ENCODE results near the gene CAPZB.

Gene CAPZB

DNA sequence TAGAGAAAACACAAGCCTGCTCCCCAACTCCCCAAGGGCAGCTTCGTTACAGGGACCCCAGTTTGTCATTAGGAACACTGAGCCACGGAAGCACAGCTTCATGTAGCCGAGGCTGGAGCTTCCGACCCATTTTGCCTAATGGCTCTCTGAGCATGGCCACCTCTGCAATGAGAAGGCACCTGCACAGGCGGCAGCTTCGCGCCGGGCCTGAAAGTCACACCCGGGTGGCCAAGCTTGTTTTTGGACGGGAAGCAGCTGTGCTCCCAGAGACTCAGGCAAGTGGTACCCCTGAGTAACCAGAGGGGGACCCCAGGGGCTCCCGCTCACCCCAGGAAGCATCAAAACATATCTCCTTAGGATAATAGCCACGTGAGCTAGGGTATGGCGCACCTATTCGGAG lies 92.3 kb downstream of the CAPZB start:
- H3K9me3 ChIP-seq (ENCODE audit: low read length): no peaks in the 10 kb centered on the region
- H3K27me3 ChIP-seq (ENCODE audit: insufficient read depth, low read length): no peaks in the 10 kb centered on the region
- H3K4me3 ChIP-seq (ENCODE audit: low read length): no peak overlapping the region
- no peaks in the 10 kb centered on the region for H3K36me3 ChIP-seq (ENCODE audit: insufficient read depth, low read length)
- H3K4me1 ChIP-seq (ENCODE audit: insufficient read depth, low read length): peaks cover 24% of the 10 kb centered on the region
- no peak overlapping the region for H2AFZ ChIP-seq (ENCODE audit: low read depth, low read length)

DNA sequence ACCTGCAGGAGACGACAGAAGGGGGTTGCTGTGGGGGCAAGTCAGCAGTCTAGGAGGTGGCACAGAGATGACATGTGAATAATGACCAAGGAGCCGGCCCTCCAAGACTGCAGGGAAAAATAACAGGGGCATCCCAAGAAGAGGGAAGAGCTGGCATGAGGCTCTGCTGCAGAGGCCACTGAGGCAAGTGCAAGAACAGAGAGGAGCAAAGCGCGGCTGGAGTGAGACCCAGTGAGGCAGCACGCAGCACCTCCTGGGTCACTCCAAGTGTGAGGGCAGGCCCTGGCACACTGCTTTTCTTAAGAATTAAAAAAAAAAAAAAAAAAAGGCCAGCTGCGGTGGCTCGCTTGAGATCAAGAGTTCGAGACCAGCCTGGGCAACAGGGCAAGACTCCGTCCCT lies 93.1 kb downstream of the CAPZB start:
- Histone ChIP-seq H3K27me3 (ENCODE audit: insufficient read depth, low read length) (no peaks in the 10 kb centered on the region), H3K4me3 (ENCODE audit: low read length) (no peak overlapping the region), H2AFZ (ENCODE audit: low read depth, low read length) (no peak overlapping the region), H3K9me3 (ENCODE audit: low read length) (no peaks in the 10 kb centered on the region), H3K4me1 (ENCODE audit: insufficient read depth, low read length) (peaks cover 24% of the 10 kb centered on the region), H3K36me3 (ENCODE audit: insufficient read depth, low read length) (no peaks in the 10 kb centered on the region)

DNA sequence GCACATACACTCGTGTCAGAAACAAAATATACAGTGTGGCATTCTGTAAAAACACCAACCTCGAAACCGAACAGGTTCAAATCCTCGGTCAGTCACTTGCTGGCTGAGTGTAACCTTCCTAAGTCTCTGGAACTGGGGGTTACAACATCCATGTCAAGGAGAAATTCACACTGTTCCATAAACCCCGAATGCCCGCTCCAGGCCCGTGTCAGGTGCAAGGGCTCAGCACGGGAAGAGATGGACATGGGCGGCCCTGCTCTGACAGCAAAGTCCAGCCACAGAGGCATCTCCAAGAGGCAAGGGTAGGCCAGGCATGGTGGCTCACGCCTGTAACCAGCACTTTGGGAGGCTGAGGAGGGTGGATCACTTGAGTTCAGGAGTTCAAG lies 93.8 kb downstream of the CAPZB start:
- H2AFZ ChIP-seq (ENCODE audit: low read depth, low read length): no peak overlapping the region
- H3K9me3 ChIP-seq (ENCODE audit: low read length): no peaks in the 10 kb centered on the region
- H3K36me3 ChIP-seq (ENCODE audit: insufficient read depth, low read length): no peaks in the 10 kb centered on the region
- H3K4me1 ChIP-seq (ENCODE audit: insufficient read depth, low read length): peaks cover 24% of the 10 kb centered on the region
- no peak overlapping the region for H3K4me3 ChIP-seq (ENCODE audit: low read length)
- no peaks in the 10 kb centered on the region for H3K27me3 ChIP-seq (ENCODE audit: insufficient read depth, low read length)

DNA sequence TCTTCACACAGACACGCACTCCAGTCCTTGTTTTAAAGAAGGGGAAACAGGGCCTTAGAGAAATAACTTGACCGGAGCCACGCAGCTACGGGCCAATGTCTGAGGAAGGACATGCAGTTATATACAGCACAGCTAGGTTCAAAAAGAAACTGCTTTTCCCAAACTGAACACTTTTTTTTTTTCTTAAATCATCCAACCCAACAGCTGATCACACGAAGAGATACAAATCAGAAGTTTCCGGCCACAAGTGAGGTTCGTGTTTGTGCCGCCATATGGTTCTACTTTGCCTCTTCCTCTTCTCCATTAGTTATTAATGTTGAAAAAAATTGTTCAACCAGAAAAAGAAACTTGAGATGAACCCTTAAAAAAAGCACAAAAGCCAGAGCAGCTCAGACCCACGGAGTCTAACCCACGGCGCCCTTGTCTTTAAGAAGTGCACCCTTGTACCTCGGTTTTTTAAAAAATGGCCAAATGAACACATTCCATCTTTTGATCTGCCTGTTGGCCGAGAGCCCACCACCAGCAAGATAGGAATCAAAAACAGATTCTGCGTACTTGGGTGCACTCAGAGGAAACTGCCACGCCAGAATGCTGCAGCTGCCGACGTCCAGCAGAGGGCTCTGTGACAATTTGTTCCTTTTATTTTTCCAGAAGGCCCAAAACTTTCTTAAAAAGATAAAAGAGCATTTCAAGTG lies 94.3 kb downstream of the CAPZB start:
- no peaks in the 10 kb centered on the region for H3K36me3 ChIP-seq (ENCODE audit: insufficient read depth, low read length)
- peaks cover 24% of the 10 kb centered on the region for H3K4me1 ChIP-seq (ENCODE audit: insufficient read depth, low read length)
- H3K4me3 ChIP-seq (ENCODE audit: low read length): no peak overlapping the region
- H2AFZ ChIP-seq (ENCODE audit: low read depth, low read length): no peak overlapping the region
- H3K27me3 ChIP-seq (ENCODE audit: insufficient read depth, low read length): no peaks in the 10 kb centered on the region
- H3K9me3 ChIP-seq (ENCODE audit: low read length): no peaks in the 10 kb centered on the region

DNA sequence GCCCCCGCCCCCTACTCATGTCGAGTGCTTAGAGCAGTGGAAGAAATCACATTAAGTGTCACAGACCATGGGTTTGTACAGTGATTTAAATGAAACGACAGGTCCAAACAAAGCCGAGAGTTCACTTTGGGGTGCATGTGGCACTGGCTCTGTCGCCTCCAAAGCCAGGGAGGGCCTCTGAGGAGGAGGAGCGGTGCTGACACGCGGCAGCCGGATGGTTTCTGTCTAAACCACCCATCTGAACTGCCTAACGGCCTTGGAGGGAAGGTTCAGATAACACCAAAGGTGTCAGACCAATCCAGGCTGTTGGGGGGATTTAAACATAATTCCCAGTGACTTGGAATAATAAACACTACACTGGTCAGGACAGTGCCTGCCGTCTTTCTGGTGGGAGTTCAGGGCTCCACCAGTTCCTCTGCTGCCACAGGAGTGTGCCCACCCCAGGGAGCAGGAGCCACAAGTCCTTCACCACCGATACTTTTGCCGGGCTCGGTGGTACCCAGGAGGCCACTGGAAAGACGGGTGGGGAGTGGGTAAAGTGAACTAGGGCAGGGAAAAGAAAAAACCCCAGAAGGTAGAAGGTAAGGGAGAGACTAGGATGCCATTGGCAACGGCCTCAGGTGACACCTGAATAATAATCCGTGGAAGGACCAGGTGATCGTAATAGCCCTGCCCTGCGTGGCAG lies 95.0 kb downstream of the CAPZB start:
- Histone ChIP-seq H3K4me1 (ENCODE audit: insufficient read depth, low read length) (peaks cover 16% of the 10 kb centered on the region), H3K36me3 (ENCODE audit: insufficient read depth, low read length) (peaks cover 5% of the 10 kb centered on the region), H2AFZ (ENCODE audit: low read depth, low read length) (no peak overlapping the region), H3K9me3 (ENCODE audit: low read length) (no peaks in the 10 kb centered on the region), H3K27me3 (ENCODE audit: insufficient read depth, low read length) (no peaks in the 10 kb centered on the region), H3K4me3 (ENCODE audit: low read length) (no peak overlapping the region)

DNA sequence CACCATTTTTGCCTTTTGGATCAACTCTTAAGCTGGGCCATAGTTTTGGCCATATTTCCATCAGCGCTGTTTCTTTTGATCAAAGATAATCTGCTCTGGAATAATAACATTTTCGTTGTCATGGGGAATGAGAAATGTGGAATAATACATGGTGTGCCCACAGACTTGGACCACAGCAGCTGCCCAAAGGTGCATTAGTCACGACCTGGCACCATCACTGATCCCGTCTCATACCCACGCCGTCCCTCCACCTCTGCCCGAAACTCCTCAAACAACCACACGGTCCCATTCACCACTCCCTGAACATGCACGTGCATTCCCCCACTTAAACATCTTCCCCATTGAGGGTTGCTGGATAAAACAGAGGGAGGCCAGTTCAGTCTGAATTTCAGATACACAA lies 96.4 kb downstream of the CAPZB start:
- H3K36me3 ChIP-seq (ENCODE audit: insufficient read depth, low read length): peaks cover 14% of the 10 kb centered on the region
- no peaks in the 10 kb centered on the region for H3K9me3 ChIP-seq (ENCODE audit: low read length)
- no peak overlapping the region for H2AFZ ChIP-seq (ENCODE audit: low read depth, low read length)
- H3K4me3 ChIP-seq (ENCODE audit: low read length): no peak overlapping the region
- H3K4me1 ChIP-seq (ENCODE audit: insufficient read depth, low read length): peaks cover 14% of the 10 kb centered on the region
- no peaks in the 10 kb centered on the region for H3K27me3 ChIP-seq (ENCODE audit: insufficient read depth, low read length)

DNA sequence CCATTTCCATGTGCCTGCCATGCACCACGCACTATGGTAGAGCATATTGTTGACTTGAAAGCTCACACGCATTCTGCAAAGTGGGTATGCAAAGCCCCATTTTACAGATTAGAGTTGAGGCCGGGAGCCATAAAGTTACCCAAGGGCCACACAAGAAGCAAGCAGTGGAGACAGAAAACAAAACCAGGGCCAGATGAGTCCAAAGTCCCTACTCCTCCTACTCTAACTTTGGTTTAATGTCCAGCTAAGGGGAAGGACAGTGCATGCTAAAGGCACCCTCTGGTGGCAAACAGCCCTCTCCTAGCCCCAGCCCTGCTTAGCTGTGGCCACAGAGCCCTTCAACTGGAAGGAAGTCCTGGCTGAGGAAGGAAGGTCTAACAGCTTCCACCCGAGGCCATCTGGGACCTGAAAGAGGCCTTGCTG lies 98.3 kb downstream of the CAPZB start:
- no peak overlapping the region for H3K4me3 ChIP-seq (ENCODE audit: low read length)
- no peak overlapping the region for H2AFZ ChIP-seq (ENCODE audit: low read depth, low read length)
- H3K9me3 ChIP-seq (ENCODE audit: low read length): no peaks in the 10 kb centered on the region
- no peaks in the 10 kb centered on the region for H3K27me3 ChIP-seq (ENCODE audit: insufficient read depth, low read length)
- H3K36me3 ChIP-seq (ENCODE audit: insufficient read depth, low read length): peaks cover 21% of the 10 kb centered on the region
- peaks cover 14% of the 10 kb centered on the region for H3K4me1 ChIP-seq (ENCODE audit: insufficient read depth, low read length)

- Histone ChIP-seq H3K9me3 (ENCODE audit: low read length) (no peaks in the 10 kb centered on the region), H3K4me3 (ENCODE audit: low read length) (no peak overlapping the region), H3K36me3 (ENCODE audit: insufficient read depth, low read length) (peaks cover 25% of the 10 kb centered on the region), H2AFZ (ENCODE audit: low read depth, low read length) (no peak overlapping the region), H3K27me3 (ENCODE audit: insufficient read depth, low read length) (no peaks in the 10 kb centered on the region), H3K4me1 (ENCODE audit: insufficient read depth, low read length) (peaks cover 7% of the 10 kb centered on the region)
Measured at GRCh38 chr1:19385869-19386591, 99.3 kb downstream of the CAPZB start.

GRCh38 chr1:19385221-19385620 lies 100.1 kb downstream of the CAPZB start:
- no peaks in the 10 kb centered on the region for H3K27me3 ChIP-seq (ENCODE audit: insufficient read depth, low read length)
- no peaks in the 10 kb centered on the region for H3K9me3 ChIP-seq (ENCODE audit: low read length)
- H3K36me3 ChIP-seq (ENCODE audit: insufficient read depth, low read length): peaks cover 29% of the 10 kb centered on the region
- no peak overlapping the region for H2AFZ ChIP-seq (ENCODE audit: low read depth, low read length)
- no peak overlapping the region for H3K4me3 ChIP-seq (ENCODE audit: low read length)
- H3K4me1 ChIP-seq (ENCODE audit: insufficient read depth, low read length): no peaks in the 10 kb centered on the region

- Histone ChIP-seq H2AFZ (ENCODE audit: low read depth, low read length) (no peak overlapping the region), H3K9me3 (ENCODE audit: low read length) (no peaks in the 10 kb centered on the region), H3K36me3 (ENCODE audit: insufficient read depth, low read length) (peaks cover 34% of the 10 kb centered on the region), H3K27me3 (ENCODE audit: insufficient read depth, low read length) (no peaks in the 10 kb centered on the region), H3K4me3 (ENCODE audit: low read length) (no peak overlapping the region), H3K4me1 (ENCODE audit: insufficient read depth, low read length) (no peaks in the 10 kb centered on the region)
Measured at GRCh38 chr1:19384772-19385187, 100.6 kb downstream of the CAPZB start.

DNA sequence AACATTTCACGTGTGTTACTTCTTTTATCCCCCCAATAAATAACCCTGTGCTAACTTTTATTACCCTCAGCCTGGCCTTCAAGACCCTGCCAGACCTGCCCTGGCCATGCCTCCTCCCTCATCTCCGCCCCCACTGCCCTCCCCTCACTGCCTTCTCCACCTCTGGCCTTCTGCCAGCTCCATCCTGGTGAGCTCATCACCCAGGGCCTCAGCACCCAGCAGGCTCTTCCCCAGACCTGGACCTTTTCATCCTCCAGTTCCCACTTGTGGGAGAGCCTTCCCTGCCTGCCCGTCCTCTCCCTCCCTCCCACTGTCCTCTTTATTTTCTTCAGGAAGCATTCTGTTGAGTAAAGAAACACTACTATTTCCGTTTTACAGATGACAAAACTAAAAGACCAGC lies 101.2 kb downstream of the CAPZB start:
- Histone ChIP-seq H3K27me3 (ENCODE audit: insufficient read depth, low read length) (no peaks in the 10 kb centered on the region), H3K9me3 (ENCODE audit: low read length) (no peaks in the 10 kb centered on the region), H3K4me1 (ENCODE audit: insufficient read depth, low read length) (no peaks in the 10 kb centered on the region), H2AFZ (ENCODE audit: low read depth, low read length) (no peak overlapping the region), H3K36me3 (ENCODE audit: insufficient read depth, low read length) (peaks cover 39% of the 10 kb centered on the region), H3K4me3 (ENCODE audit: low read length) (no peak overlapping the region)

- H3K4me3 ChIP-seq (ENCODE audit: low read length): no peak overlapping the region
- no peaks in the 10 kb centered on the region for H3K4me1 ChIP-seq (ENCODE audit: insufficient read depth, low read length)
- peaks cover 7% of the 10 kb centered on the region for H3K9me3 ChIP-seq (ENCODE audit: low read length)
- H3K27me3 ChIP-seq (ENCODE audit: insufficient read depth, low read length): no peaks in the 10 kb centered on the region
- H2AFZ ChIP-seq (ENCODE audit: low read depth, low read length): no peak overlapping the region
- peaks cover 56% of the 10 kb centered on the region for H3K36me3 ChIP-seq (ENCODE audit: insufficient read depth, low read length)
Measured at GRCh38 chr1:19382222-19382621, 103.1 kb downstream of the CAPZB start.

GRCh38 chr1:19381261-19381660 lies 104.1 kb downstream of the CAPZB start:
- Histone ChIP-seq H3K4me1 (ENCODE audit: insufficient read depth, low read length) (no peaks in the 10 kb centered on the region), H3K36me3 (ENCODE audit: insufficient read depth, low read length) (peaks cover 64% of the 10 kb centered on the region), H2AFZ (ENCODE audit: low read depth, low read length) (no peak overlapping the region), H3K9me3 (ENCODE audit: low read length) (peaks cover 7% of the 10 kb centered on the region), H3K27me3 (ENCODE audit: insufficient read depth, low read length) (no peaks in the 10 kb centered on the region), H3K4me3 (ENCODE audit: low read length) (no peak overlapping the region)

Data from neuron (in vitro differentiated cells).